ENCODE results near the gene AIFM3.
A peak's percentile ranks its signal among the peaks of the same experiment; 100 is the strongest.

Gene AIFM3

GRCh38 chr22:21016644-21017420, 49.8 kb downstream of the AIFM3 start:
- TF ChIP-seq CTCF (IDR thresholded peaks at IDR 0.05; ENCODE audit: low read depth, low read length), result no peak
- no peak overlapping the region for H3K4me3 ChIP-seq (replicated peaks in 1 of 2; ENCODE audit: low read depth in 2 of 2, low read length in 2 of 2)
- DNase-seq (ENCODE audit: low read depth in 2 of 2), result no peak

GRCh38 chr22:21018314-21018713, 51.3 kb downstream of the AIFM3 start:
- no peak for DNase-seq (ENCODE audit: low read depth in 2 of 2)
- no peak overlapping the region for H3K4me3 ChIP-seq (replicated peaks in 1 of 2; ENCODE audit: low read depth in 2 of 2, low read length in 2 of 2)
- no peak for TF ChIP-seq CTCF (IDR thresholded peaks at IDR 0.05; ENCODE audit: low read depth, low read length)

GRCh38 chr22:21020802-21021429, 53.9 kb downstream of the AIFM3 start:
- peak; percentile 54 for TF ChIP-seq CTCF (IDR thresholded peaks at IDR 0.05; ENCODE audit: low read depth, low read length)
- no peak overlapping the region for H3K4me3 ChIP-seq (replicated peaks in 1 of 2; ENCODE audit: low read depth in 2 of 2, low read length in 2 of 2)
- DNase-seq (ENCODE audit: low read depth in 2 of 2), result peak; percentile 15 to 24

GRCh38 chr22:21022507-21022906, 55.5 kb downstream of the AIFM3 start:
- TF ChIP-seq CTCF (IDR thresholded peaks at IDR 0.05; ENCODE audit: low read depth, low read length), result no peak
- no peak overlapping the region for H3K4me3 ChIP-seq (replicated peaks in 1 of 2; ENCODE audit: low read depth in 2 of 2, low read length in 2 of 2)

GRCh38 chr22:21022955-21023614, 56.0 kb downstream of the AIFM3 start:
- TF ChIP-seq CTCF (IDR thresholded peaks at IDR 0.05; ENCODE audit: low read depth, low read length), result no peak
- DNase-seq (ENCODE audit: low read depth in 2 of 2), result no peak
- H3K4me3 ChIP-seq (replicated peaks in 1 of 2; ENCODE audit: low read depth in 2 of 2, low read length in 2 of 2), result no peak overlapping the region

More at GRCh38 chr22:21022507-21022906, 55.5 kb downstream of the AIFM3 start:
- no peak for DNase-seq (ENCODE audit: low read depth in 2 of 2)

- TF ChIP-seq CTCF (IDR thresholded peaks at IDR 0.05; ENCODE audit: low read depth, low read length), result no peak
- H3K4me3 ChIP-seq (replicated peaks in 1 of 2; ENCODE audit: low read depth in 2 of 2, low read length in 2 of 2), result no peak overlapping the region
- DNase-seq (ENCODE audit: low read depth in 2 of 2), result no peak
These were observed 58.2 kb downstream of the AIFM3 start for GRCh38 chr22:21025266-21025665.
